Activated naive CD8-positive, alpha-beta T cell treated with anti-CD3 and anti-CD28 coated beads for 36 hours (primary cell): Measurements from ENCODE around the gene OPHN1. TPM values are rescaled to one million over a fixed set of nuclear protein-coding genes. Genes with fewer than 3 reads are reported as not detected.

Experiments used
- DNase-seq: peaks from one replicate; pipeline ENCODE4 v3.0.0; 2021
- H3K27ac Mint-ChIP-seq: one replicate; pipeline ENCODE4 v1.8.0; 2022; ENCODE audit warnings: mild to moderate bottlenecking, moderate library complexity, mixed read lengths
- H3K27me3 Mint-ChIP-seq: one replicate; pipeline ENCODE4 v1.8.0; 2022; ENCODE audit warnings: mild to moderate bottlenecking, mixed read lengths
- H3K36me3 Mint-ChIP-seq: one replicate; pipeline ENCODE4 v1.8.0; 2021; ENCODE audit warnings: mild to moderate bottlenecking, mixed read lengths
- H3K4me1 Mint-ChIP-seq: one replicate; pipeline ENCODE4 v1.8.0; 2021; ENCODE audit warnings: mixed read lengths
- H3K4me3 Mint-ChIP-seq: one replicate; pipeline ENCODE4 v1.8.0; 2022; ENCODE audit warnings: mild to moderate bottlenecking, moderate library complexity, mixed read lengths
- H3K9me3 Mint-ChIP-seq: one replicate; pipeline ENCODE4 v1.8.0; 2022; ENCODE audit warnings: mixed read lengths
- total RNA-seq, 2 experiments: library from RNA; stranded (reverse); gene quantifications; one replicate each; pipeline ENCODE4 v1.2.3, GENCODE V29; 2021

Gene OPHN1
- total RNA-seq, 2 experiments from 2014 or later: not detected

DNA sequence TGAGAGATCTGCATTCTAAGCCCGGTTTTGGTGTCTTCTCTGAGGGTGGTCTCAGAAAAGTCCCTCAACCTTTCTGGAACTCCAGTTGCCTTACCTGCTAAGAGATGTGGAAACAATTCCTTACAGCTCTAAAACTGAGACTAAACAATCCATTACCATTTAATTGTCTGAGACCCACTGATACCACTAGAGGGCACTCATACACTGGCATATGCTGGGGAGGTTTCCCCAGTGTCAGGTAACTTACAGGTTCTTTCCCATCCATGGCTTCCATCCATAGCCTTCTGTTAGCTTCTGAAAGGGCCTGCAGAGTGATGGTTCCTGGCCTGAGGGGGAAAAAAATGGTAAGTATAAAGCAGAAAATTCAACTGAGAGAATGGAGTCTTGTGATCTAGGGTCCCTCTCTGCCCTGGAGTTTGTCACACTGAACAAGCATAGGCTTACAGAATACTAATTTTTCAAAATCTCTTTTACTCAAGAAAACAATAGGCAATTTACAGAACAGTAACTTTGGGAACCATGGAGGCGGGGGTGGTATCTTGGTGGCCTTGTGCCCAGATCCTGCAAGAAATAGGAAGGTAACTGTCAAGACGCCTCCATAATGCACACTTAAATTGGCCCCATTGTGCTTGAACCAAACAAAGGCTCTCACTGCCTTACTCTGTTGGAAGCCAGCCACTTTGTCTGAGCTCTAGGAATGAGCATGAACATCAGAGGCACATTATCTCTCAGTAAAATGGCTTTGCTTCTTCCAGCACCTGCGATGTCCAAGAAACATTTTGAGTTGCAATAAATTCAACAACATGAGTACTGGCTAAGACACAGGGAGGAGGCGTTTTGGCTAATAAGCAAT lies 236.1 kb downstream of the OPHN1 start:
- H3K4me1 Mint-ChIP-seq: no peaks in the 10 kb centered on the region
- H3K36me3 Mint-ChIP-seq: no peaks in the 10 kb centered on the region
- no peak overlapping the region for H3K27ac Mint-ChIP-seq
- DNase-seq: peak; percentile 5
- no peak overlapping the region for H3K4me3 Mint-ChIP-seq
- peaks cover 5% of the 10 kb centered on the region for H3K27me3 Mint-ChIP-seq
- no peaks in the 10 kb centered on the region for H3K9me3 Mint-ChIP-seq

DNA sequence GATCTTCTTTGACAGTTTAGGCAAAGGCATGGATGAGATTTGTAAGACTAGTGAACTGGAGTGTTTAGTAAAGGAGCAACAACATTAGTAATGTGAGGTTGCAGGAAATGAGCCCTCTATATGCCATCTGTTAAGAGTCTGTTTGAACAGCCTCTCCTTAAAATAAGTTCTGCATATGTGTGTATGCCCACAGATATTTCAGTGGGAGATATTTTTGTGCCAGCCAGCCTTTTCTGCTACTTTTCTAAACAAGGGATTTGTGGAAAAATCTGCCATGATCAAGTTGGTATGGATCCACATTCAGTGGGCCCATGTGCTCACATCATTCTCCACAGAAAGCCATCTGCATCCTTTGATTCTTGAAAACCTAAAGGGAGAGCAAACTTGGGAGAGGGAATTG lies 237.7 kb downstream of the OPHN1 start:
- Mint-ChIP-seq H3K27me3 (peaks cover 5% of the 10 kb centered on the region), H3K36me3 (no peaks in the 10 kb centered on the region), H3K4me3 (no peak overlapping the region), H3K4me1 (no peaks in the 10 kb centered on the region), H3K27ac (no peak overlapping the region), H3K9me3 (no peaks in the 10 kb centered on the region)
- no peak for DNase-seq

DNA sequence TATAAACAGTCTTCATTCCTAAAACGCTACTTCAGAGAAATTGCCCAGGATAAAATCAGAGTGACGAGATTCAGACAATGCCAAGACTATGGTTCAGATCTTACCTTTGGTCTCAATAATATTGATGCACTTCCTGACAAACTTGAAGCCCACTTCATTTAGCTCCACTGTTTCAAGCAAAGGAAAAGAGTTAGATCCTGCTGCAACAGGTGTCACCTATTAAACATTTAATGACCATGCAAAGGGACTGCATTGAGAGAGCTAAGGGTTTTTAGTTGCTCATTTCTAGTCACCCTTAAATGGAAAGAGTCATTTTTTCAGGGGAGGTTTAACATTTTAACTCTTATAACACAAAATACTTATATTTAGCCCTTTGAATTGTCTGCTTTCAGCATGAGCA lies 239.5 kb downstream of the OPHN1 start:
- no peaks in the 10 kb centered on the region for H3K36me3 Mint-ChIP-seq
- no peak overlapping the region for H3K27ac Mint-ChIP-seq
- no peaks in the 10 kb centered on the region for H3K4me1 Mint-ChIP-seq
- H3K27me3 Mint-ChIP-seq: peaks cover 5% of the 10 kb centered on the region
- no peak overlapping the region for H3K4me3 Mint-ChIP-seq
- H3K9me3 Mint-ChIP-seq: no peaks in the 10 kb centered on the region
- no peak for DNase-seq

DNA sequence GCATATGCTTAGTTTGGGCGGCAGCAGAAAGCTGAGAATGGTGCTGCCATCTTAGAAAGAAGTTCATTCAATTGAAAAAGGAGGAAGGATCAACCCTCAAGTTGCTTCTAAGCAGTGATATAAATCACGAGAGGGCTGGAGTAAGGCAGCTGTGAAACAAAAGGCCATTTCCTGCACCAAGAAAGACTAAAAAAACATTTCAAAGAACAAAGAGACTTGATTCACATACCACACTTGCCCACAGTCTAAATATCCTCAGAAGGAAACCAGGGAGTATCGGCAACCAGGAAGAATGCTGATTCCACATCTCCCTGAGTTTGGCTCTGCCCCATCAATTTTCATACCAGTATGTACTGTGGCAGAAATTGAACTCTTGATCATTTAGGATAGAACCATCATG lies 240.1 kb downstream of the OPHN1 start:
- H3K9me3 Mint-ChIP-seq: no peaks in the 10 kb centered on the region
- H3K27ac Mint-ChIP-seq: no peak overlapping the region
- no peaks in the 10 kb centered on the region for H3K4me1 Mint-ChIP-seq
- H3K27me3 Mint-ChIP-seq: peaks cover 5% of the 10 kb centered on the region
- no peak for DNase-seq
- H3K36me3 Mint-ChIP-seq: no peaks in the 10 kb centered on the region
- no peak overlapping the region for H3K4me3 Mint-ChIP-seq

DNA sequence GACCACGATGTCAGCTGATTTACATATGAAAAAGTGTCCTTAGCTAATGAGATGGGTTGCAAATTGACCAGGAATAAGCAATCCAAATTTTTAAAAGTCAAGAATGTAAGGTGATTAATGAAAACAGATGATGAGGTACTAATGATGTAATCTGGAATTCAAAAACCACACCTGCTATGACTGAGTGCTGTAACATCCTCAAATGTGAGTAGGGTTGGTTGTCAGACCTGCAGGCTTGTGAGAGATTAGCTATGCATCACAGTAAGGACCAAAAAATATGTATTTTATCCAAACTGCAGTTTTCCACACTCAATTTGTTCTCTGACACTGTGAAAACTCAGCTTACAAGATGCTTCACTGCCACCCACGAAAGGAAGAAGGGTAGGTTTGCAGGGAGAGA lies 242.5 kb downstream of the OPHN1 start:
- H3K36me3 Mint-ChIP-seq: no peaks in the 10 kb centered on the region
- H3K4me1 Mint-ChIP-seq: no peaks in the 10 kb centered on the region
- H3K4me3 Mint-ChIP-seq: no peak overlapping the region
- no peak overlapping the region for H3K27ac Mint-ChIP-seq
- no peaks in the 10 kb centered on the region for H3K9me3 Mint-ChIP-seq
- DNase-seq: no peak
- peaks cover 5% of the 10 kb centered on the region for H3K27me3 Mint-ChIP-seq

DNA sequence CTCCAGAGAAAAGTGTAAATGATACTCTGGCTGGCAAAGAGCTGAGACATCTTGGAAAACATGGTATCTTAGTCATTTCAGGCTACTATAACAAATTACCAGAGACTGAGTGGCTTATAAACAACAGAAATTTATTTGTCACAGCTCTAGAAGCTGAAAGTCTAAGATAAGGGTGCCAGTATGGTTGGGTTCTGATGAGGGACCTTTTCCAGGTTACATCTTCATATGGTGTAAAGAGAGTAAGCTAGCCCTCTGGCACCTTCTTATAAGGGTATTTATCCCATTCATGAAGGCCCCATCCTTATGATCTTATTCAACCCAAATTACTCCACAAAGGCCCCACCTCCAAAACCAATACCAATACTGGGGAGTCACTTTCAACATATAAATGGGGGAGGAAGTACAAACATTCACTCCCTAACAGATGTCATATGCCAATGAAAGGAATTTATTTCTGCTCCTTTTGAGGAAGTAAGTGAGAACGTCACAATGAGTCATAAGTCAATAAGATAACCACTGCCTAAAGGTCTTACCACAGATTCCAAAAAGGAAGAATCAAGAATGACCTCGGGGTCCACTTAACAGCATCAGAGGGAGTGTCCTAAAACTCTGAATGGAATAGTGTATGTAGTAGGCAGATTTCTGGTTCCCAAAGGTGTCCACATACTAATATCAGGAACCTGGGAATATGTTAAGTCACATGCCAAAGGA lies 246.6 kb downstream of the OPHN1 start:
- no peak for DNase-seq
- peaks cover 10% of the 10 kb centered on the region for H3K27me3 Mint-ChIP-seq
- H3K4me3 Mint-ChIP-seq: no peak overlapping the region
- no peaks in the 10 kb centered on the region for H3K9me3 Mint-ChIP-seq
- H3K4me1 Mint-ChIP-seq: peaks cover 4% of the 10 kb centered on the region
- no peak overlapping the region for H3K27ac Mint-ChIP-seq
- H3K36me3 Mint-ChIP-seq: no peaks in the 10 kb centered on the region

DNA sequence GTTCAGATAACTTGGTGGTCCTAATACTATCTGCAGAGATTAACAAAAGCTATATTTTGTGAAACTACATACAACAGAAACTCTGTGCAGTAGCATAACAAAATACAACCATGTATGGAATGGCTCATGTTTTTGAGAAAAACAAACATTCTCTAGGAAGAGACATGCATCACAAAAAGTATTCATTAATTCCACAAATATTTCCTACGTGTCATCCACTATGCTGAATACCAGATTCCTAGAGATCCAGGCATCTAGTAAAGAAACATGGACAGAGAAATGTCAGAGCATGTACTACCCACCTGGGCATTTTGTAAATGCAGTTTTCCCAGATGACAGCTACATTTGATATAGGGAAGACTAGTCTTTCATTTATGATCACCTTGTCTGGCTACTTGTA lies 248.1 kb downstream of the OPHN1 start:
- DNase-seq: no peak
- H3K36me3 Mint-ChIP-seq: no peaks in the 10 kb centered on the region
- H3K27ac Mint-ChIP-seq: no peak overlapping the region
- H3K4me3 Mint-ChIP-seq: no peak overlapping the region
- no peaks in the 10 kb centered on the region for H3K9me3 Mint-ChIP-seq
- peaks cover 4% of the 10 kb centered on the region for H3K4me1 Mint-ChIP-seq
- H3K27me3 Mint-ChIP-seq: peaks cover 10% of the 10 kb centered on the region

DNA sequence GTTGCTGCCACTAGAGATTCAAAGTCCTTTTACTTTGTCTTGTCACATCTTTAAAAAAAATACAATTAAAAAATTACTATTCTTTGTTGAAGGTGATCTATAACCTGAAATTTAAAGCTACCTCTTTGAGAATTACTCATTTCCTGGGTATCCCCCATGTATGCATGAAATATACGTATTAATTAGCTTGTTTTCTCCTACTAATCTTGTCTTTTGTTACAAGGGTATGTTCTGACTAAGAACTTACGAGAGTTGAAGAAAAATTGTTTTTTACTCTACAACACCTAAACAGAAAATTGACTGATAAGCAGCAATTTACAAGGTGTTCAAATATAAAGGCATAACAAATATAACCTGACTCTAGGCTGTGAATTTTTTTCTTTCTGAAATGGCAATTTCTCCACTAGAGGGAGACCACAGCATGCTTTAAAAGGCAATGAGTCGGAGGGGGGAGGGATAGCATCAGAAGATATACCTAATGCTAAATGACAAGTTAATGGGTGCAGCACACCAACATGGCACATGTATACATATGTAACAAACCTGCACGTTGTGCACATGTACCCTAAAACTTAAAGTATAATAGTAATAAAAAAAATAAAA lies 249.6 kb downstream of the OPHN1 start:
- Mint-ChIP-seq H3K9me3 (no peaks in the 10 kb centered on the region), H3K27me3 (peaks cover 10% of the 10 kb centered on the region), H3K36me3 (no peaks in the 10 kb centered on the region), H3K4me1 (peaks cover 4% of the 10 kb centered on the region), H3K27ac (no peak overlapping the region), H3K4me3 (no peak overlapping the region)
- DNase-seq: no peak

DNA sequence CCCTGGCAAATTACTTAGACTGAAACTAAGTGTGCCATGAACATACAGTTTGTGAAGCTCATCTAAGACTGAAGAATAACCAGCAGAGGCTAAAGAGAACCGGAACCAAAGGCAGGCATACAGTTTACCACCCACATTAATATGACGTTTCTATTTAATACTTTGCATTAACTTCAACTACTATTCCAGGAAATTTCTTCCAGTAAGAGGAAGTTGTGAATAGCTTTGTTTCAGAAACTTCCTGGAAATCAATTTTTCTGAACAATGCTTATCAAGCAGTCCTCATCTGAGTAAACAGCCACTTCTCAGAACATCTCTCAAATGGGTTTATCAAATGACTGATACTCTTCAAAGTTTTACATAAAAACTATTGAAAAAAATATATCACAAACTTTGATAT lies 252.7 kb downstream of the OPHN1 start:
- Mint-ChIP-seq H3K4me1 (peaks cover 5% of the 10 kb centered on the region), H3K27me3 (peaks cover 10% of the 10 kb centered on the region), H3K27ac (no peak overlapping the region), H3K4me3 (no peak overlapping the region), H3K9me3 (peaks cover 4% of the 10 kb centered on the region), H3K36me3 (peaks cover 1% of the 10 kb centered on the region)
- no peak for DNase-seq

DNA sequence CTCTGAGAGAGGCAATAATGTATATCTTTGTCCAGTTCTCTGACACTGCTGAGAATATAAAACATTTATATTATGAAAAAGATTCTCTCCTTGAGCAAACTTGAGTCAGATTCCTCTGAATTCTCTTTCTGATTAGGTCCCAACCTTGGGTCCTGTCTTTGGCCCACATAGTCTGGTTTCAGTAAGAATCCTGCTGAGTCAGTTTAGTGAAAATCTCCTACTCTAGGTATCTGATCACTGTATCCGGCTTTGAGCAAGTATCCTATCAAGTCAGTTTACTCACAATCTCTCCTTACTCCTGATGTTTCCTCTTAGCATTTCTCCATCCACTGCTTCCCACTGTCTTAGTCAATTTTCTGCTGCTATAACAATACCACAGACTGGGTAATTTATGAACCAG lies 253.9 kb downstream of the OPHN1 start:
- Mint-ChIP-seq H3K36me3 (peaks cover 1% of the 10 kb centered on the region), H3K4me3 (no peak overlapping the region), H3K27ac (no peak overlapping the region)

DNA sequence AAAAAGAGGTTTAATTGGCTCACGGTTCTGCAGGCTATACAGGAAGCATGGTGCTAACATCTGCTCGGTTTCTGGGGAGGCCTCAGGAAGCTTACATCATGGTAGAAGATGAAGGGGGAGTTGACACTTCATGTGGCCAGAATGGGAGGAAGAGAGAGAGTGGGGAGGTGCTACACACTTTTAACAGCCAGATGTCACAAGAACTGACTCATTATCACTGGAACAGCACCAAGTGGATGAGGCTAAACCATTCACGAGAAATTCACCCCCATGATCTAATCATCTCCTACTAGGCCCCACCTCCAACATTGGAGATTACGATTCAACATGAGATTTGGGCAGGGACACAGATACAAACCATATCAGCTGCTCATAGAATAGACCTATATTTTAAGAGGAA lies 255.8 kb downstream of the OPHN1 start:
- no peak overlapping the region for H3K4me3 Mint-ChIP-seq
- peaks cover 1% of the 10 kb centered on the region for H3K36me3 Mint-ChIP-seq
- H3K27ac Mint-ChIP-seq: no peak overlapping the region
- no peak for DNase-seq
- H3K4me1 Mint-ChIP-seq: peaks cover 4% of the 10 kb centered on the region
- peaks cover 4% of the 10 kb centered on the region for H3K9me3 Mint-ChIP-seq
- H3K27me3 Mint-ChIP-seq: peaks cover 6% of the 10 kb centered on the region

More for the DNA sequence above, 253.9 kb downstream of the OPHN1 start:
- Mint-ChIP-seq H3K9me3 (peaks cover 4% of the 10 kb centered on the region), H3K4me1 (peaks cover 5% of the 10 kb centered on the region), H3K27me3 (peaks cover 10% of the 10 kb centered on the region)
- DNase-seq: no peak

DNA sequence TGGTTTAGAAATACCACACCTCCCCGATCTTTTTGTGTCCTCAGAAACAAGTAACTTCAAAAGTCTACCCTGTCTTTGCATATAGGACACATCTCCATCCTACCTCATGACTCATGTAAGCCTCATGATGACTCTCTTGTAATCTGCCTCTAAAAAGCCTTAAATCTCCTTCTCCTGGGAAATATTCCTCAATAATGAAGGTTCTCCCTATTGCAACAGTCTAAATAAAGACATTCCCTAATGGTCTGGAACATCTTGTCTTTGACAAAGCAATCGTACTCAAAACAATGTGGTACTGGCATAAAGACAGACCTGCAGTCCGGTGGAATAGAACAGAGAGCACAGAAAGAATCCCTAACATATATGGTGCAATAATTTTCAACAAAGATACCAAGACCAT lies 257.7 kb downstream of the OPHN1 start:
- H3K36me3 Mint-ChIP-seq: peaks cover 1% of the 10 kb centered on the region
- H3K27ac Mint-ChIP-seq: no peak overlapping the region
- H3K27me3 Mint-ChIP-seq: no peaks in the 10 kb centered on the region
- no peak overlapping the region for H3K4me3 Mint-ChIP-seq
- peaks cover 2% of the 10 kb centered on the region for H3K4me1 Mint-ChIP-seq
- no peak for DNase-seq
- H3K9me3 Mint-ChIP-seq: peaks cover 4% of the 10 kb centered on the region

DNA sequence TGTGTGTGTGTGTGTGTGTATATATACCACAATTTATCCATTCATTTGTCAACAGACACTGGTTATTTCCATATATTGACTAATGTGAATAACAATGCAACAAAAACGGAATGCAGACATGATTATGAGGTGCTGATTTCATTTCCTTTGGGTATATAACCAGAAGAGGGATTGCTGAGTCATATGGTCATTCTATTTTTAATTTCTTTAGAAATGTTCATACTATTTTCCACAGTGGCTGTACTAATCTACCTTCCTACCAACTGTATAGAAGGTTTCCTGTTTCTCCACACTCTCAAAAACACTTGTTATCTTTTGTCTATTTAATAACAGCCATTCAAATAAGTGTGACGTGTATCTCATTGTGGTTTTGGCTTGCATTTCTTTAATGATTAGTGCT lies 269.9 kb downstream of the OPHN1 start:
- Mint-ChIP-seq H3K36me3 (no peaks in the 10 kb centered on the region), H3K4me3 (no peak overlapping the region), H3K27ac (no peak overlapping the region), H3K9me3 (no peaks in the 10 kb centered on the region), H3K4me1 (no peaks in the 10 kb centered on the region), H3K27me3 (no peaks in the 10 kb centered on the region)
- no peak for DNase-seq

DNA sequence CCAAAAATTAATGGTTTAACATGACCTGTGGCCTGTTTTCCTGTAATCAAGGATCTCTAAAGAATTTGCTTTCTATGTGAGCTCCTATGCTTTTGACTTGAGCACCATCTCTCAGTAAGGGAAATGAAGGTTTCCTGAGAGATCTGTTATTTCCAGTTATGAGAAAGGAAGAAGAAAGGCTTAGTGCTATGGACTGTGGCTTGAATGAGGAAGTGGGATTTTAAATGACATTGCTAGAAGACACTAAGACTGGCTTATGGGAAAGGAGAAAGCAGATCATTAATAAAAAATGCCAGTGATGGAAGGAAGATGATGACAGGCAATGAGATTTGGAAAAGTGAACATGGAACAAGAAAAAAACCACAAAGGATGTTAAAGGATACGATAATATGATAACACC lies 285.4 kb downstream of the OPHN1 start:
- H3K9me3 Mint-ChIP-seq: no peaks in the 10 kb centered on the region
- no peak overlapping the region for H3K27ac Mint-ChIP-seq
- no peaks in the 10 kb centered on the region for H3K4me1 Mint-ChIP-seq
- no peaks in the 10 kb centered on the region for H3K36me3 Mint-ChIP-seq
- H3K4me3 Mint-ChIP-seq: no peak overlapping the region
- DNase-seq: no peak
- no peaks in the 10 kb centered on the region for H3K27me3 Mint-ChIP-seq

DNA sequence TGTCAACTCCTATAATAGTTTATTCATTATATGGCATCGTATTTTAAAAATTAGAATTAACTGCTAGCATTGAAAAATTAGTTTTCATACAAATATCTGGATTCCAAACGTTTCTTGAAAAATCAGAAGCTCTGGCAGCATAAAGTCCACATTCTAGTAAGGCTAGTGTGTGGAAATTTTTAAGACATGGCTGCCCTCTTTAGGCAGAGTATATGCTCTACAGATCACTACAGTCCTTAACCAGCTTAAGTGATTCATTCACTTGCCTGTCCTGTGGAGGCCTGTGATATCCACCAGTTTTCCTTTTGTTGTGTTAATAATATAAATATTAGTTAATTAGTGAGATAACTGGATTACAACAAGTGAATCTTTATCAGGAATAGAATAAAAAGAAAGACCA lies 287.2 kb downstream of the OPHN1 start:
- H3K9me3 Mint-ChIP-seq: no peaks in the 10 kb centered on the region
- no peak overlapping the region for H3K27ac Mint-ChIP-seq
- H3K4me3 Mint-ChIP-seq: no peak overlapping the region
- H3K27me3 Mint-ChIP-seq: no peaks in the 10 kb centered on the region
- no peak for DNase-seq
- H3K36me3 Mint-ChIP-seq: no peaks in the 10 kb centered on the region
- H3K4me1 Mint-ChIP-seq: no peaks in the 10 kb centered on the region
